Epithelial cell of esophagus (primary cell): ENCODE data around the gene SLC38A1.
"Not testable (repeated sequence)": the region's sequence is repeated elsewhere in the genome, so short reads cannot be mapped to it uniquely, and the experiment has no call there.

Experiments
- DNase-seq: peaks from one replicate; pipeline ENCODE4 v3.0.0; 2010; ENCODE audit warnings: low read depth
- H3K4me3 ChIP-seq: 2 replicates; pipeline ENCODE4 v1.5.1; 2011; ENCODE audit warnings: mild to moderate bottlenecking, low read length, control low read depth
- TF ChIP-seq, protein P1 (sequence below): IDR thresholded peaks from 2 replicates; pipeline ENCODE4 v1.5.1; 2011; ENCODE audit warnings: low read depth, mild to moderate bottlenecking, low read length, control low read depth, inconsistent platforms; ENCODE audit not compliant: insufficient read depth; ENCODE audit errors: missing control alignments

SLC38A1 gene

DNA sequence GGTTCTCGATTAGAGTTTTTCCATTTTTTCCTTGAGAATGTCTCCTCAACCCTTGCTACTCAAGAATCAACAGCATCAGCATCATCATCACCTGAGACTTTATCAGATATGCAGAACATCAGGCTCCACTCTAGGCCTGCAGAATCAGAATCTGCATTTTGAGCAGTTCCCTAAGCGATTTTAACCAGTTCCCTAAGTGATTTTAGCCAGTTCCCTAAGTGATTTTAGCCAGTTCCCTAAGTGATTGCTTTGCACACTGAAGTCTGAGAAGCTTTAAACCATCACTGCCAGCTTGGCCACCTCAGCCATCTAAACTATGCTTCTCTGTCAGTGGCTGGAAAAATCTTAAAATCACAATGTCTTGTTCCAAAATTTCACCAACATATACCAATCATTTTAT lies 29.4 kb upstream of the SLC38A1 start:
- TF ChIP-seq, protein P1, sequence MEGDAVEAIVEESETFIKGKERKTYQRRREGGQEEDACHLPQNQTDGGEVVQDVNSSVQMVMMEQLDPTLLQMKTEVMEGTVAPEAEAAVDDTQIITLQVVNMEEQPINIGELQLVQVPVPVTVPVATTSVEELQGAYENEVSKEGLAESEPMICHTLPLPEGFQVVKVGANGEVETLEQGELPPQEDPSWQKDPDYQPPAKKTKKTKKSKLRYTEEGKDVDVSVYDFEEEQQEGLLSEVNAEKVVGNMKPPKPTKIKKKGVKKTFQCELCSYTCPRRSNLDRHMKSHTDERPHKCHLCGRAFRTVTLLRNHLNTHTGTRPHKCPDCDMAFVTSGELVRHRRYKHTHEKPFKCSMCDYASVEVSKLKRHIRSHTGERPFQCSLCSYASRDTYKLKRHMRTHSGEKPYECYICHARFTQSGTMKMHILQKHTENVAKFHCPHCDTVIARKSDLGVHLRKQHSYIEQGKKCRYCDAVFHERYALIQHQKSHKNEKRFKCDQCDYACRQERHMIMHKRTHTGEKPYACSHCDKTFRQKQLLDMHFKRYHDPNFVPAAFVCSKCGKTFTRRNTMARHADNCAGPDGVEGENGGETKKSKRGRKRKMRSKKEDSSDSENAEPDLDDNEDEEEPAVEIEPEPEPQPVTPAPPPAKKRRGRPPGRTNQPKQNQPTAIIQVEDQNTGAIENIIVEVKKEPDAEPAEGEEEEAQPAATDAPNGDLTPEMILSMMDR: no peak
- no peak for DNase-seq

DNA sequence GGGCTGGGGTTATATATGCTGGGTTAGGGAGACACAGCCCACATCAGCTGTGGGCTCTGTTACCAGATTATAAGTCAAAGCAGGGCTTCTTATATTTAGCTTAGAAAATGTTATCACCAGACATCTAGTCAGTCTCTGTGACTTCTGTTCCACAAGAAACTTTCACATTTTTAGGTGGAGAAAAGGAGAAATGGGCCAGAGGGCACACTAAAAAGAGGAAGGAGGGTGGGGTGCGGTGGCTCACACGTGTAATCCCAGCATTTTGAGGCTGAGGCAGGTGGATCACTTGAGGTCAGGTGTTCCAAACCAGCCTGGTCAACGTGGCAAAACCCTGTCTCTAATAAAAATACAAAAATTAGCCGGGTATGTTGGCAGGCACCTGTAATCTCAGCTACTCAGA lies 28.0 kb upstream of the SLC38A1 start:
- TF ChIP-seq, protein P1: no peak
- no peak overlapping the region for H3K4me3 ChIP-seq
- no peak for DNase-seq

More for the DNA sequence above, 29.4 kb upstream of the SLC38A1 start:
- H3K4me3 ChIP-seq: no peak overlapping the region

DNA sequence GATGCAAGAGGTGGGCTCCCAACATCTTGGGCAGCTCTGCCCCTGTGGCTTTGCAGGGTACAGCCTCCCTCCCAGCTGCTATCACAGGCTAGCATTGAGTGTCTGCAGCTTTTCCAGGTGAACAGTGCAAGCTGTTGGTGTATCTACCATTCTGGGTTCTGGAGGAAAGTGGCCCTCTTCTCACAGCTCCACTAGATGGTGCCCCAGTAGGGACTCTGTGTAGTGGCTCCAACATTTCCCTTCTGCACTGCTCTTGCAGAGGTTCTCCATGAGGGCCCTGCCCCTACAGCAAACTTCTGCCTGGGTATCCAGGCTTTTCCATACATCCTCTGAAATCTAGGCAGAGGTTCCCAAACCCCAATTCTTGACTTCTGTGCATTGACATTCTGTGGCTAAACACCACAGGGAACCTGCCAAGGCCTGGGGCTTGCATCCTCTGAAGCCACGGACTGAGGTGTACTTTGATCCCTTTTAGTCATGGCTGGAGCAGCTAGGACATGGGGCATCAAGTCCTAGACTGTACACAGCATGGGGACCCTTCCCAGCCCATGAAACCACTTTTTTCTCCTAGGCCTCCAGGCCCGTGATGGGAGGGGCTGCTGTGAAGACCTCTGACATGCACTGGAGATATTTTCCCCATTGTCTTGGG lies 24.0 kb upstream of the SLC38A1 start:
- peak; percentile 6 for DNase-seq
- H3K4me3 ChIP-seq: no peak overlapping the region
- TF ChIP-seq, protein P1: no peak

DNA sequence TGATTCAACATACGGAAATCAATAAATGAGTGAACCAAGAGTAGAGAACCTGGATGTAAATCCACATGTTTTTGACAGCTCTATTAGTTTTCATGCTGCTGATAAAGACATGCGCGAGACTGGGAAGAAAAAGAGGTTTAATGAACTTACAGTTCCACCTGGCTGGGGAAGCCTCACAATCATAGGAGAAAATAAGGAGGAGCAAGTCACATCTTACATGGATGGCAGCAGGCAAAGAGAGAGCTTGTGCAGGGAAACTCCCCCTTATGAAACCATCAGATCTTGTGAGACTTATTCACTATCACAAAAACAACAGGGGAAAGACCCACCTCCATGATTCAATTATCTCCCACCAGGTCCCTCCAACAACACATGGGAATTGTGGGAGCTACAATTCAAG lies 23.1 kb upstream of the SLC38A1 start:
- H3K4me3 ChIP-seq, DNase-seq: not testable (repeated sequence)

DNA sequence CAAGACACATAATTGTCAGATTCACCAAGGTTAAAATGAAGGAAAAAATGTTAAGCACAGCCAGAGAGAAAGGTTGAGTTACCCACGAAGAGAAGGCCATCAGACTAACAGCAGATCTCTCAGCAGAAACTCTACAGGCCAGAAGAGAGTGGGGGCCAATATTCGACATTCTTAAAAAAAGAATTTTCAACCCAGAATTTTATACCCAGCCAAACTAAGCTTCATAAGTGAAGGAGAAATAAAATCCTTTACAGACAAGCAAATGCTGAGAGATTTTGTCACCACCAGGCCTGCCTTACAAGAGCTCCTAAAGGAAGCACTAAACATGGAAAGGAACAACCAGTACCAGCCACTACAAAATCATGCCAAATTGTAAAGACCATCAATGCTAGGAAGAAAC lies 16.3 kb upstream of the SLC38A1 start:
- not testable (repeated sequence) for DNase-seq

DNA sequence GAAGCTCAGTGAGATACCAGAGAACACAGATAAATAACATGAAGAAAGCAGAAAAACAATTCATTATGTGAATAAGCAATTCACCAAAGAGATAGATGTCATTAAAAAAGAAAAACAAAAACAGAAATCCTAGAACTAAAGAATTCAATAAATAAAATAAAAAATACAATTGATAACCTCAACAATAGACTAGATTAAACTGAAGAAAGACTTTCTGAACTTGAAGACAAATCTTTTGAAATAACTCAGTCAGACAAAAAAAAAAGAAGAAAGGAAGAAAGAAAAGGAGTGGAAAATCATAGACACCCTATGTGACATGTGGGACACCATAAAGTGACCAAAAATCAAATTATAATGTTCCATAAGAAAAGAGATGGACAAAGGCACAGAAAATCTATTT lies 14.0 kb upstream of the SLC38A1 start:
- TF ChIP-seq, protein P1: no peak
- DNase-seq: no peak
- no peak overlapping the region for H3K4me3 ChIP-seq

More for the DNA sequence above, 16.3 kb upstream of the SLC38A1 start:
- not testable (repeated sequence) for H3K4me3 ChIP-seq

DNA sequence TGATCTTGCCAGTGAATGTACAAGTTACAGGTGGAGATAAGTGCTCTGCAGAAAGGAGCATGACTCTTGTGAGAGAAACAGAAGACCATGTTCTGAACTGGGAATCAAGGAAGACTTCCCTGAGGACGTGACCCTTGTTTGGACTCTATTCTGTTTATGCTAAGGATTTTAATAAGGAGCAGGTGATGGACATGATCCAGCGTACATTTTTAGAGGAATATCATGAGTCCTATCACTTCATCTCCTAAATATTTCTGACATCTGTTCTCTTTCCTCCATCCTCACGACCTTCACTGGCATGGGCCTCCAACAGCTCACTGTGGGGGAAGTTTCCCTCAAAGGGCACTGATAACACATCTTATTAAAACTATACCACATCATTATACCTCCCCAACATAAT lies 7.9 kb upstream of the SLC38A1 start:
- TF ChIP-seq, protein P1: no peak
- H3K4me3 ChIP-seq: no peak overlapping the region
- no peak for DNase-seq

DNA sequence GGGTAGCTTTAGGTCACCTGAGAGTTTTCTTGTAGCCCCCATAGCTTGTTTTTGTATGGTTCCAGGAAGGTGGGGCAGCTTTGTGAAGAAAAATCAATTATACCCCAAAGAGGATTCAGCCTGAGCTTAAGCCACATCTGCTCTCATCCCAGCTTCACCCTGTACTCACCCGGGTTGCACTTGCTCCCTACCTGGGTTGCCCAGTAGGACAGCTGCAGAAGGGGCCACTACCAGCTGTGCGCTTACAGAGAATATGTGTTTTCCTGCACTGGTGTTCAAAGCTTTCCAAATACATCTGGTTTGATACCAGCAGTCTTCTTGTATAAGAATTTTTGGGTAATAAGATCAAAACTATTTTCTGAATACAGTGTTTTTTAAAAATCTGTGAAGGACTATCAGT lies 3.0 kb upstream of the SLC38A1 start:
- TF ChIP-seq, protein P1: no peak
- no peak for DNase-seq
- no peak overlapping the region for H3K4me3 ChIP-seq
